ENCODE data around the gene SPATA6L. TPM values are rescaled to one million over a fixed set of nuclear protein-coding genes. Genes with fewer than 3 reads are reported as not detected.
A peak's percentile ranks its signal among the peaks of the same experiment; 100 is the strongest.

Gene SPATA6L
- total and polyA plus RNA-seq, 9 of the 15 experiments (the other 6 are each of a cell fraction or from before 2014, with no cell fraction given): 0.03 to 1.00 (median 0.08) TPM; not detected in 4

- H3K27me3 ChIP-seq (ENCODE audit: control insufficient read depth in 2 of 2, insufficient read depth in 2 of 2, low read length in 2 of 2): peaks cover 0 to 6% of the 10 kb centered on the region in 2 experiments; a peak in 3 of 5 replicates
- no peak overlapping the region for H3K27ac ChIP-seq (ENCODE audit: extremely low read depth, low read depth, low read length)
- intact Hi-C loops (cut with micrococcal nuclease): no loop called here
- TF ChIP-seq CCAR2 (IDR thresholded peaks at IDR 0.05; ENCODE audit: low read depth, low read length): no peak
- TF ChIP-seq ATF3 (IDR thresholded peaks at IDR 0.05): peak; percentile 42; the same call in 1 of the 2 replicates
- no peak for TF ChIP-seq ATF3 (CRISPR knock-in tag; conservative IDR thresholded peaks at IDR 0.05)
- TF ChIP-seq CEBPG (CRISPR knock-in tag; IDR thresholded peaks at IDR 0.05): no peak
- TF ChIP-seq CEBPG (tag; conservative IDR thresholded peaks at IDR 0.05 in 1 of 2, IDR thresholded peaks at IDR 0.05 in 1 of 2): 0 out of 4 replicates have a peak, but pooled peaks of 1 of the 2 experiments have one; percentile 28
- ChIA-PET POLR2A (no interaction called here), CTCF (ENCODE audit: low intra/inter-chr PET ratio) (no interaction called here)
- in situ Hi-C loops (cut with MboI): no loop called here
- no peak overlapping the region for H3K4me2 ChIP-seq (ENCODE audit: insufficient read depth, low read length)
- H3K4me3 ChIP-seq: no peak overlapping the region
- H3K9me3 ChIP-seq (replicated peaks; ENCODE audit: control insufficient read depth, insufficient read depth, low read depth, low read length): no peaks in the 10 kb centered on the region
- no TSS peak for BruUV-seq (replicated peaks)
- H4K20me1 ChIP-seq (replicated peaks; ENCODE audit: control insufficient read depth, insufficient read depth, low read length): no peaks in the 10 kb centered on the region
- no peak overlapping the region for H2AFZ ChIP-seq (ENCODE audit: low read depth, low read length)
- no peak overlapping the region for H3K9ac ChIP-seq (ENCODE audit: insufficient read depth in 1 of 2, low read depth in 2 of 2, low read length in 2 of 2)
- DNase-seq (ENCODE audit: extremely low read depth in 1 of 4, low spot score in 3 of 4): no peak
- ATAC-seq: no peak
- H3K9me1 ChIP-seq (ENCODE audit: control insufficient read depth, insufficient read depth, low read length): no peaks in the 10 kb centered on the region
- FAIRE-seq: no peak
- WGBS (ENCODE audit: insufficient coverage, low coverage, missing lambda C conversion rate): 3% methylated on average over 6 of the region's 8 CpGs
- H3K4me1 ChIP-seq (replicated peaks in 1 of 2; ENCODE audit: control insufficient read depth in 2 of 2, insufficient read depth in 2 of 2, low read length in 2 of 2): no peaks in the 10 kb centered on the region
- no peaks in the 10 kb centered on the region for H3K36me3 ChIP-seq (ENCODE audit: control insufficient read depth, insufficient read depth, low read length)
- no peaks in the 10 kb centered on the region for H3K79me2 ChIP-seq (ENCODE audit: control insufficient read depth, insufficient read depth, low read length)
Observed at GRCh38 chr9:4590430-4591122, 75.7 kb downstream of the SPATA6L start.

All from K562 (cell line).